ENCODE measurements around the gene ITIH3. TPM values are rescaled to one million over a fixed set of nuclear protein-coding genes. Genes with fewer than 3 reads are reported as not detected.

ITIH3 gene
- total and polyA plus RNA-seq, 7 donors = 0.14 to 2.3 (median 0.65) TPM; not detected in 3

GRCh38 chr3:52847726-52848125 lies 53.1 kb downstream of the ITIH3 start:
- no peaks in the 10 kb centered on the region for H3K9me3 ChIP-seq
- peaks cover 0 to 50% (median 30%) of the 10 kb centered on the region in 4 donors for H3K4me1 ChIP-seq
- H3K27ac ChIP-seq = peak overlapping the region in 1 of 4 donors; percentile 75
- TF ChIP-seq EP300 (IDR thresholded peaks at IDR 0.05) = no peak
- TF ChIP-seq POLR2A (IDR thresholded peaks at IDR 0.05) = no peak
- no peak for TF ChIP-seq CTCF (IDR thresholded peaks at IDR 0.05)
- TF ChIP-seq POLR2AphosphoS5 (IDR thresholded peaks at IDR 0.05) = no peak
- no peak overlapping the region for H3K4me3 ChIP-seq
- no peak for DNase-seq
- intact Hi-C loops (cut with DNase I) = loop anchor here (5.0 to 10.0 kb wide), 4 partner anchors 50 to 225 kb away; partner anchors contain the start of genes NEK4 and STIMATE
- H3K27me3 ChIP-seq = no peaks in the 10 kb centered on the region
- 92 to 93% methylated on average over 7 of the region's 7 CpGs for WGBS, 2 donors
- peaks cover 7 to 65% (median 21%) of the 10 kb centered on the region in 4 donors for H3K36me3 ChIP-seq

GRCh38 chr3:52848617-52849016 lies 54.0 kb downstream of the ITIH3 start:
- H3K27ac ChIP-seq = peak overlapping the region in 3 of 4 donors; percentile 4 to 75 (median 50)
- DNase-seq = peak; percentile 76
- H3K9me3 ChIP-seq = no peaks in the 10 kb centered on the region
- H3K27me3 ChIP-seq = no peaks in the 10 kb centered on the region
- no peak overlapping the region for H3K4me3 ChIP-seq
- 79 to 88% methylated on average over 7 of the region's 7 CpGs for WGBS, 2 donors
- no peak for TF ChIP-seq EP300 (IDR thresholded peaks at IDR 0.05)
- peak in 1 of 4 donors; percentile 33 for TF ChIP-seq POLR2AphosphoS5 (IDR thresholded peaks at IDR 0.05)
- intact Hi-C loops (cut with DNase I) = loop anchor here (5.0 to 10.0 kb wide), 4 partner anchors 49 to 224 kb away; partner anchors contain the start of genes NEK4 and STIMATE
- H3K4me1 ChIP-seq = peaks cover 0 to 43% (median 30%) of the 10 kb centered on the region in 4 donors
- H3K36me3 ChIP-seq = peaks cover 7 to 62% (median 21%) of the 10 kb centered on the region in 4 donors

GRCh38 chr3:52849656-52850055 lies 55.1 kb downstream of the ITIH3 start:
- 97% methylated on average over 15 of the region's 15 CpGs for WGBS, 2 donors
- DNase-seq = no peak

GRCh38 chr3:52851348-52851747 lies 56.8 kb downstream of the ITIH3 start:
- intact Hi-C loops (cut with DNase I) = no loop called here
- peaks cover 10 to 74% (median 21%) of the 10 kb centered on the region in 4 donors for H3K36me3 ChIP-seq
- no peaks in the 10 kb centered on the region for H3K9me3 ChIP-seq
- H3K27me3 ChIP-seq = no peaks in the 10 kb centered on the region
- no peak overlapping the region for H3K27ac ChIP-seq
- TF ChIP-seq EP300 (IDR thresholded peaks at IDR 0.05) (no peak), CTCF (IDR thresholded peaks at IDR 0.05) (peak in 3 of 4 experiments; percentile 20 to 26 (median 20))
- 60 to 75% methylated on average over 3 of the region's 3 CpGs for WGBS, 2 donors
- no peak for DNase-seq
- H3K4me3 ChIP-seq = no peak overlapping the region
- H3K4me1 ChIP-seq = peaks cover 0 to 17% (median 3%) of the 10 kb centered on the region in 4 donors

More at GRCh38 chr3:52849656-52850055, 55.1 kb downstream of the ITIH3 start:
- TF ChIP-seq POLR2A (IDR thresholded peaks at IDR 0.05) (no peak), EP300 (IDR thresholded peaks at IDR 0.05) (no peak), CTCF (IDR thresholded peaks at IDR 0.05) (no peak), POLR2AphosphoS5 (IDR thresholded peaks at IDR 0.05) (no peak)
- peaks cover 9 to 66% (median 21%) of the 10 kb centered on the region in 4 donors for H3K36me3 ChIP-seq
- H3K4me3 ChIP-seq = no peak overlapping the region
- intact Hi-C loops (cut with DNase I) = loop anchor here (5.0 to 10.0 kb wide), 4 partner anchors 48 to 223 kb away; partner anchors contain the start of genes NEK4 and STIMATE
- H3K27me3 ChIP-seq = no peaks in the 10 kb centered on the region
- H3K9me3 ChIP-seq = no peaks in the 10 kb centered on the region
- H3K4me1 ChIP-seq = peaks cover 0 to 32% (median 20%) of the 10 kb centered on the region in 4 donors
- peak overlapping the region in 1 of 4 donors; percentile 75 for H3K27ac ChIP-seq

- intact Hi-C loops (cut with DNase I) = no loop called here
- peaks cover 10 to 66% (median 19%) of the 10 kb centered on the region in 4 donors for H3K36me3 ChIP-seq
- TF ChIP-seq POLR2AphosphoS5 (IDR thresholded peaks at IDR 0.05) (no peak), CTCF (IDR thresholded peaks at IDR 0.05) (no peak), POLR2A (IDR thresholded peaks at IDR 0.05) (no peak), EP300 (IDR thresholded peaks at IDR 0.05) (no peak)
Measured at GRCh38 chr3:52852419-52852818, 57.8 kb downstream of the ITIH3 start.

More at GRCh38 chr3:52852419-52852818, 57.8 kb downstream of the ITIH3 start:
- no peaks in the 10 kb centered on the region for H3K9me3 ChIP-seq
- no peaks in the 10 kb centered on the region for H3K27me3 ChIP-seq
- H3K4me3 ChIP-seq = no peak overlapping the region
- 90% methylated on average over 2 of the region's 2 CpGs for WGBS, 2 donors
- peaks cover 0 to 23% (median 11%) of the 10 kb centered on the region in 4 donors for H3K4me1 ChIP-seq
- DNase-seq = no peak
- H3K27ac ChIP-seq = no peak overlapping the region

Measured in sigmoid colon (tissue), 7 donors.